HG03457 (cell line): Measurements from ENCODE around the gene ROR1.
"Not testable (repeated sequence)": the region's sequence is repeated elsewhere in the genome, so short reads cannot be mapped to it uniquely, and the experiment has no call there.

Experiments
- ATAC-seq: cut with Tn5 transposase; IDR thresholded peaks from one replicate; pipeline ENCODE4 v1.9.1; 2021; ENCODE audit warnings: moderate number of reproducible peaks; ENCODE audit not compliant: unreplicated experiment

Gene ROR1

GRCh38 chr1:63821091-63822005, 47.5 kb downstream of the ROR1 start:
- ATAC-seq, result no peak

DNA sequence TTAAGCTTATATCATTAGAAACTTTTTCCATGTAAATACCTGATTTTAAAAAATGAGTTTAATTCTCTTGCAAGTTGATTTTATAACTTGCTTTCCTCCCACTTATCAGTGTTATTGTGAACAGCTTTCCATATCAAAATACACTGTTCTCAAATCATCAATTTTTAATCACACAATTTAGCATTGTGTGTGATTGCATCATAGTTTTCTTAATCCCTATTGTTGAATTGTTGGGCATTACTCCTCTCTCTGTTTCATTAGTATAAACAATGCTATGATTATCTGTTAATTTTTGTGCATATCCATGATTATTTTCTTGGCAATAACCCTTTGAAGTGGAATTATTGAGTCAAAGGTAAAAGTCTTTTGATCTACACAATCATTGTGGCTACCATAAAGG, 48.7 kb downstream of the ROR1 start:
- ATAC-seq, result no peak

DNA sequence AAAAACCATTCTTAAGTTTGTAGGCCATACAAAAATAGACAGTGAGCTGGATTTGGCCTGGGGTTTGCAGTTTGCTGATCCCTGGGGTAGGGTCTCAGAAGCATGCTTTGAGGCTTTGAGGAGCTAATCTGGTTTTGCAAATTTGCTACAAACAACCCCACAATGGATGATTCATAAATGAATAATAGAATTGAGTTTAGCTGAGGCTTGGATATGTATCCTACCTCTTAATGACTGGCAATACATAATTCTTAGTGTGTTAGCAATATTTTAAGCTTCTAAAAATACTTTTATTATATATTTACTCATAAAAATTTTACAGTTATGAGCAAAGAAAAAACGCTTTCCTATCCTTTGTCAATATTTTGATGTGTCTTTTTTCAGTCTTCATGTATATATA, 50.6 kb downstream of the ROR1 start:
- no peak for ATAC-seq

GRCh38 chr1:63825111-63825510, 51.3 kb downstream of the ROR1 start:
- no peak for ATAC-seq

GRCh38 chr1:63826246-63826861, 52.5 kb downstream of the ROR1 start:
- ATAC-seq, result not testable (repeated sequence)

DNA sequence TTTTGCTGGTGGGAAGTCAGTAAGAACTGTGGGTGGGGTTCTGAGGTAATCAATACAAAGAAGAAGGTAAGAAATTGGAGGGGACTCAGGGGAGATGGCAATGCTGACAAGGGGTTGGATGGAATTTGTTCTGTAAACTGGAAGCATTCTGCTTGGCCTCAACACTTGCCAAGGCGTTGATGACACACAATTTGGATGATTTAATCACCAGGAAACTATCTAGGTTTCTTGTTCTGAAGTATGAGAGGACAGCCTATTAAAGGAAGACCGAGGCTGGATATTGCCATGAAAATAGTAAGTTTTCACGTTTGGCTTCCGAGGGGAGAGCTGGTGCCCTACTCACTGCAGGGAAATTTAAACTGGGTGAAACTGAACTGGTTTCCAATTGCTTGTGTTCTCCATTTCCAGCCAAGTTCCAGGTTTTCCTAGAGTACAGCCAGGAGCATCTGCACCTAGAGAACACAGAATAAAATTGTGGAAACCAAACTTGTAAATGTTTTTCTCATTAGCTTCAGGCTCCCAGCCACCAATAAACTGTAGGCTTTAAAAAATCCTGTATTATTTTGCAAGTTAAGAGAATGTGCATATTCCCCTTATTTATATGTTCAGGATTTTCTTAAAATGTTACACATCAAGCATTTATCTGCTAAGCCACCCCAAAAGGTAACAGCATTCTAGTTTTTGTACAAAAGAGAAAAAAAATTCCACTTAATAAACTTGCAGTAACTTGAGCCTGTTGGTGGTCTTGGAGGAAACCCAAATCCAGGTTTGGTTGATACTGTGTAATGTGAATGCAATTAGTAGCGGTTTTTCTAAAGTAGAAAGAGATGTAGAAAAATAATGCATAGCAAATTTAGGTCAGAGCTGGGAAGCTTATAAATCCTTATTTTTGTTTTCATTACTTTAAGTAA, 53.8 kb downstream of the ROR1 start:
- no peak for ATAC-seq

DNA sequence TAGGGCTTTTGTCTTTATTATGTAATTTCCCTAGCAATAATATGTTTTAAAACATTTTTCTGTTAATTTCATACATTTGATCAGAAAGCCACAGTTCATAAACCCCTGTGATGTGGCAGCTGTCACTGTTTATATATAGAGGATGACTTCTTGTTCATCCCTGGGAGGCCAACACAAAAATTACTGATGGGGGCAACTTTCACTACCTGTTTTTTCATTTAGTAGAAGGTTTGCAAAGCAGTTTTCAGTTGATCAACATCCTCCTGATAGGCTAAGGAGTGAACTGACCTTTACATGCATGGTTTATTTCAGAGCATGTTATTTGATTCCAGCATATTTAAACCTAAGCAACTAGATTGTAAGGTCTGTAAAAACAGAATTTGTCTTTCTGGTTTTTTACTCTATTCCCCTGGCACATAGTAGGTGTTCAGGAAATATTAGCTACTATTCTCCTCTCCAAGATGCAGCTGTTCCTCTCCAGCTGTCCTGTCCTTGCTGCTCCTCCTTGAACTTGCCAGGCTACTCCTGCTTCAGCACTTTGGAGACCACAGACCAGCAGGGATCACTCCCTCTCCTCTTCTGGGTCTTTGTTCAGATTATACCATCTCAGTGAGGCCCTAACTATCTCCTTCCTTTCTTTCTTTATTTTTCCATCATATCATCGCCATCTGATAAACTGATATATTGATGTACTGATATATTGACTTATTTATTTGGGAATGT, 54.7 kb downstream of the ROR1 start:
- no peak for ATAC-seq

DNA sequence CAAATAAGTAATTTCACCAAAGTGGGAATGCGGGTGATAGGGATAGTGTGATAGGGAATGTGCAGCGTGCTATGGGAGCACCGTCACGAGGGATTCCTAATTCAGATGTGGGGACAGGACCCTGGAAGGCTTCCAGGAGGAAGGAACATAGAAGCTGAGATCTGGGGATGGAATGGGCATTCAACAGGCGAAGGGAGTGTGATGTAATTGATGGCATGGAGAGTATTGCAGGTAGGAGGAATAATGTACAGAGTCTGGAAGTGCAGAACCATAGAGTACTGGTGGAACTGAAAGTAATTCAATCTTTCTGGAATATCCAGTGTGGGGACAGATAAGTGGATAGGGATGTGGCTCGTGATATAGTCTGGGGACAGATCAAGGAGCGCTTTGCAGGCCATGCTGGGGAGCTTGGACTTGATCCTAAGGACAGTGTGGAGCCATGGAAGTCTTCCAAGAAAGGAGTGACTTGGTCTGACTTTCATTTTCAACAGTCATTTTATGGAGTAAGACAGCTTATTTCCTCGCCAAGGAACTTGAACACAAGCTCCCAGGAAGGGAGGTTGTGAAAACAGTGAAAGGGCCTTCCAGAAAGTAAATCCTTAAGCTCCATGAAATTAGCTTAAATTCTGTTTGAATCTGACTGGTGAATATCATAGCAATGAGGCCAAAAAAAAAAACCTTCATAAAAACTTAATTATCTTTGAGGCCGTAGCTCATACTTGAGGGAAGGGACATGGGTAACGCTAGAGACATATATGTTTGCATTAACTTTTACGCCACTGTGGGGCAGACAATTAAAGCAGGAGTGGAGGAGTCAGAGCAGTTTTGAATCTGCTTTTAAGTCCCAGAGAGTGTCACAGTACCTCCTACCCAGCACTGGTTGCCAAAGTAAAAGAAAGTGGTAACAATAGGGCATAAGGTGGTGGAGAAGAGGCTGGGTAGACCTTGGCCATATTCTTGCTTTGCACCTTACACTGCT, 55.8 kb downstream of the ROR1 start:
- no peak for ATAC-seq

DNA sequence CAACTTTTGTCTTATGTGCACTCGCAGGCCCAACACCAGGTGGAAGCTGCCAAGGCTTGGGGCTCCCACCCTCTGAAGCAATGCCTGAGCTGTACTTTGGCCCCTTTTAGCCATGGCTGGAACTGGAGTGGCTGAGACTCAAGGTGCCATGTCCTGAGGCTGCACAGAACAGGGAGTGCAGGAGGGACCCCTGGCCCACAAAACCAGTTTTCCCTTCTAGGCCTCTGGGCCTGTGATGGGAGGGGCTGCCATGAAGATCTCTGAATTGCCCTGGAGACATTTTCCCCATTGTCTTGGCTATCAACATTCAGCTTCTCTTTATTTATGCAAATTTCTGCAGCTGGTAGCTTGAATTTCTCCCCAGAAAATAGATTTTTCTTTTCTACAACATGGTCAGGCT, 57.6 kb downstream of the ROR1 start:
- ATAC-seq, result no peak

- no peak for ATAC-seq
Observed at GRCh38 chr1:63833363-63834119, 59.7 kb downstream of the ROR1 start.

- ATAC-seq, result no peak
Observed at GRCh38 chr1:63835128-63835527, 61.3 kb downstream of the ROR1 start.

- ATAC-seq, result no peak
Observed at GRCh38 chr1:63836374-63836773, 62.6 kb downstream of the ROR1 start.

DNA sequence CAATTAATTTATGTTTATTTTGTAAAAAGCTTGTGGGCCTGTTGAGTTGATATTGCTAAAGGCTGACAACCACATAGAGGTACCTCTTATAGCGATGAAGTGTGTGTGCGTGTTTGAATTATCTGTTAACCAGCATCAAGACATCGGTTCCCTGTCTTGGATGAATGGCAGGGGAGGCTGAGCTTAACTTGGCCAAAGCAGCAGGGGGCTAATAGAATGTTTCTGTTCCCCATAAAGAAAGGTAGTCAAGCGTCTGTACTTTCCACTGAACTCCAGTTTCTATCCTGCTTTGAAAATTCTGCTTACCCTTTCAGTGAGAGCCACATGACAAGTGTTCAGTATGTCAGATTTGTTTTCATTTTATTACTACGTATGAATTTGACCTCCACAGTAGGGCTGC, 63.0 kb downstream of the ROR1 start:
- no peak for ATAC-seq

- no peak for ATAC-seq
Observed at GRCh38 chr1:63843010-63843409, 69.2 kb downstream of the ROR1 start.

GRCh38 chr1:63843884-63844283, 70.1 kb downstream of the ROR1 start:
- ATAC-seq, result no peak

DNA sequence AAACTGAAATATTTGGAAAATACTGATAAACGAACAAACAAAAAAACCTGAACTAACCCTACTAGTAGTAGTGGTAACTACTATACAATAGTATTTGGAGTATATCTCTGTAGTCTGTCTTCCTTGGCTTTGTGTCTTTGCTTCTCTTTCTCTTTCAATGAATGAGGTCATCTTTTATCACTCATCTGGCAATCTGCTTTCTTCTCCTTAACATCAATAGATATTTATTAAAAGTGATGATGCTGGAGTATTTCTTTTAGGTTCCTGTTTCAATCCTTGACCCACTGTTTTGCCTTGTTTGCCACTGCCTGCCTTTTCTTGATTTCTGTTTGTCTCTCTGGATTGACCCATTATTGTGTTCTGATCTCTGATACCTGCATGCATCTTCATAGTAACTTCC, 71.5 kb downstream of the ROR1 start:
- no peak for ATAC-seq

DNA sequence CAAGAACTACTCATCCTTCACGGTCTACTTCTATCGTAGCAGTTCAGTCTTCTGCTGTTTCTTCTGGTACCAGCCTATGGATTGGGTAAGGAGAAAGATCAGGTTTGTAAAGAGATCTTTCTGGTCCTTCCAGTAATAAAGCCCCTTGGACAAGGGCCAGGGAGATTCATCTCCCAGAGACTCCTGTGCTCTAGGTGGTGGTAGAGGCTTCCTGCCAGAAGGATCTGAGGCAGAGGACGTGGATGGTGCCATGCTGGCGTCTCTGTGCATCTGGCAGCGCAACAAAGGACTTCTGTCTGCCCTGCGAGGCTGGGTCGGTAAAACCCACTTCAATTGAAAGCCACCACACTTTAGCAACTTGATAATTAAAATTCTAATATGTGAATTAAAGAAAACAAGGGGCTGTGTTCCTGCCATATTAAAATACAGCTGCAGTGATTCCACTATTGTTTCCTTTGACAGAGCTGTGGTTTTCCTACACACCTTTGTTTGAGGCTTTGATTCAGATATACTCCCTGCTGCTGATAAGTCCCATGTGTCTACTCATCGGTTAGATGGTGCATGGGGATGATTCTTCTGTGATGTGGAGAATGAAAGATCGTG, 73.6 kb downstream of the ROR1 start:
- ATAC-seq, result no peak

GRCh38 chr1:63848733-63849132, 74.9 kb downstream of the ROR1 start:
- ATAC-seq, result no peak
